Upper lobe of left lung (tissue), 6 donors: ENCODE results near the gene COL27A1. TPM values are rescaled to one million over a fixed set of nuclear protein-coding genes. Genes with fewer than 3 reads are reported as not detected.

Source experiments
- ATAC-seq, 2 donors: fragments of 200-7000 bp; cut with Tn5 transposase; one replicate each; pipeline ENCODE4 v1.9.1; 2022; ENCODE audit warnings: mild to moderate bottlenecking in 2 of 2, moderate library complexity in 2 of 2; ENCODE audit not compliant: low FRiP score in 2 of 2
- DNase-seq, 2 donors: peaks; one replicate each; pipeline ENCODE4 v3.0.0-alpha.2; 2019 to 2020
- H3K27ac ChIP-seq, 4 donors: fragments of 200-600 bp; sonication (generic); one replicate each; pipeline ENCODE4 v1.5.1; 2016 to 2019
- H3K27me3 ChIP-seq, 4 donors: fragments of 200-600 bp; sonication (generic); one replicate each; pipeline ENCODE4 v1.5.1; 2017 to 2019
- H3K36me3 ChIP-seq, 4 donors: fragments of 200-600 bp; sonication (generic); one replicate each; pipeline ENCODE4 v1.5.1; 2016 to 2019
- H3K4me1 ChIP-seq, 4 donors: fragments of 200-600 bp; sonication (generic); one replicate each; pipeline ENCODE4 v1.5.1; 2018 to 2019
- H3K4me3 ChIP-seq, 4 donors: fragments of 200-600 bp; sonication (generic); one replicate each; pipeline ENCODE4 v1.5.1; 2017 to 2019; ENCODE audit warnings: mild to moderate bottlenecking in 2 of 4, moderate library complexity in 1 of 4
- H3K9me3 ChIP-seq, 4 donors: fragments of 200-600 bp; sonication (generic); one replicate each; pipeline ENCODE4 v1.5.1; 2018 to 2019
- CTCF ChIP-seq, 6 experiments: fragments of 450-650 bp in 4 of 6; fragments of 200-600 bp in 2 of 6; sonication (generic) in 2 of 6; IDR thresholded peaks; one replicate each; pipeline ENCODE4 v1.5.1; 2016 to 2019; ENCODE audit warnings: antibody characterized with exemption in 6 of 6
- EP300 ChIP-seq, 4 donors: sonication (generic); formaldehyde crosslinking; IDR thresholded peaks; one replicate each; pipeline ENCODE4 v1.5.1; 2017; ENCODE audit warnings: antibody characterized with exemption in 4 of 4, control low read depth in 2 of 4
- POLR2A ChIP-seq, 4 donors: fragments of 450-650 bp; IDR thresholded peaks; one replicate each; pipeline ENCODE4 v1.5.1; 2016 to 2017; ENCODE audit warnings: antibody characterized with exemption in 4 of 4, mild to moderate bottlenecking in 2 of 4
- POLR2AphosphoS5 ChIP-seq, 2 donors: sonication (generic); formaldehyde crosslinking; IDR thresholded peaks; one replicate each; pipeline ENCODE4 v1.5.1; 2017; ENCODE audit warnings: antibody characterized with exemption in 2 of 2
- WGBS, 2 donors: methylation state at CpG; one replicate each; pipeline ENCODE4 v1.1.5; 2017 to 2018; 5-methylcytosine and 5-hydroxymethylcytosine counted together
- total RNA-seq, 6 donors: library from RNA; depleted of rRNA in 4 of 6; stranded (reverse); fragments of >200 nt in 4 of 6; gene quantifications; one replicate each; pipeline versions ENCODE4 v1.1.0 to v1.2.1, GENCODE V29; 2016 to 2021
- donor health status: DM: no; HTN: no; CAD: no; lungs with moderate emphysema.
- donor health status: DM: no; HTN: yes; CAD: no; lungs with severe emphysema.

Gene COL27A1
- total RNA-seq, 6 donors from 2014 or later, result 4.0 to 55.5 (median 9.2) TPM

DNA sequence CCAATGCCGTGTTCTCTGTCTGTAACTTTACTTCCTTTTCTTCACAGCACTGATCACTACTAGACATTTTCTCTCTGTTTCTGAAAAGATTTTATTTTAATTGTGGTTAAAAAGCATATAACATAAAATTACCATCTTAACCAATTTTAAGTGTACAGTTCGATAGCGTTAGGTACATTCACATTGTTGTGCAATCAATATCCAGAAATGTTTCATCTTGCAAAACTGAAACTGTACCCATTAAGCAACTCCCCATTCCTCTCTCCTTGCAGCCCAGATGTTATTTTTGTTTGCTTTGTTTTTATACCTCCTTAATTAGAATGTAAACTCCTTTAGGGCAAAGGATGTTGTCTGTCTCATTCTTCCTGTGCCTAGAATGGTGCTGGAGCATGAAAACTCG lies 47.5 kb downstream of the COL27A1 start:
- no peak for TF ChIP-seq EP300 (IDR thresholded peaks at IDR 0.05)
- Histone ChIP-seq H3K27me3 (no peaks in the 10 kb centered on the region), H3K4me3 (no peak overlapping the region), H3K36me3 (no peaks in the 10 kb centered on the region), H3K4me1 (peaks cover 0 to 14% (median 2%) of the 10 kb centered on the region in 4 donors), H3K27ac (no peak overlapping the region), H3K9me3 (no peaks in the 10 kb centered on the region)
- WGBS, 2 donors, result 49 to 51% methylated on average over 4 of the region's 4 CpGs
- DNase-seq (no peak), ATAC-seq (no peak)

DNA sequence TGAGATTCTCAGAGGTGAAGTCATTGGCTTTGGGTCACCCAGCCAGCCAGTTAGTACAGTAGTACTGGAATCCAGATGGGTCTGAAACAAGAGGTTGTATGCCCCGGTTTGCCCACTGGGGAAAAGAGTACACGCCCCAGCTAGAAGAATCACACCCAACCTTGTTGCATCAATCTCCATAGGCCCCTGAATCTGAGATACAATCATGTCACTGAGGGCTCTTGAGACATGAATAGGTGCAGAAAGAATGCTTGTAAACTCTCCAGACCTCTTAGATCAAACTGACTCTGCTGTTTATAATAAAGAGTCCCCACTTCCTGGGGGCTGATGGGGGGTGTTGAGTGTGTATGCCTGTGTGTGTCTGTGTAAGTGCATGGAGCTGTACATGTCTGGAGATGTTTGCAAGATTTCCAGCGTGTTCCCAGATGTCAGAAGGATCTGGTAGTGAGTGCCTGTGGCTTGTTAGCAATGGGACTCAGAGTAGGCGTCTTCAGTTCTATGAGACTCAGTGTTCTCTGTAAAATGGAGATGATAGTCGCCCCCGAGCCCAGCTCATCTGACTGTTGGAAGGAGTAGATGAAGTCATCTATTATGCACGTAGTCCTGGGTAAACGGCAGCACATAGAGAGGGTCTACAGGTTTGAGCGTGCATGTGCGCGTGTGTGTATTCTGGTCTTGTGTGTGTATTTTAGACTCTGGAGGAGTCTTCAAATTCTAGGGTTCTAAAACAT lies 48.2 kb downstream of the COL27A1 start:
- H3K27ac ChIP-seq, result no peak overlapping the region
- H3K4me3 ChIP-seq, result no peak overlapping the region
- no peaks in the 10 kb centered on the region for H3K27me3 ChIP-seq
- WGBS, 2 donors, result 84 to 86% methylated on average over 9 to 11 of the region's 11 CpGs
- no peaks in the 10 kb centered on the region for H3K36me3 ChIP-seq
- no peak for ATAC-seq
- H3K9me3 ChIP-seq, result no peaks in the 10 kb centered on the region
- TF ChIP-seq POLR2A (IDR thresholded peaks at IDR 0.05) (no peak), POLR2AphosphoS5 (IDR thresholded peaks at IDR 0.05) (no peak), EP300 (IDR thresholded peaks at IDR 0.05) (no peak), CTCF (IDR thresholded peaks at IDR 0.05) (no peak)
- no peak for DNase-seq
- H3K4me1 ChIP-seq, result peaks cover 0 to 14% (median 2%) of the 10 kb centered on the region in 4 donors

- no peaks in the 10 kb centered on the region for H3K9me3 ChIP-seq
- no peaks in the 10 kb centered on the region for H3K27me3 ChIP-seq
- no peak for TF ChIP-seq POLR2A (IDR thresholded peaks at IDR 0.05)
- TF ChIP-seq POLR2AphosphoS5 (IDR thresholded peaks at IDR 0.05), result no peak
- no peak for TF ChIP-seq EP300 (IDR thresholded peaks at IDR 0.05)
- no peak for TF ChIP-seq CTCF (IDR thresholded peaks at IDR 0.05)
- WGBS, 2 donors, result 83 to 90% methylated on average over 4 of the region's 4 CpGs
- peaks cover 0 to 14% (median 2%) of the 10 kb centered on the region in 4 donors for H3K4me1 ChIP-seq
- no peak for DNase-seq
- H3K4me3 ChIP-seq, result no peak overlapping the region
- H3K36me3 ChIP-seq, result no peaks in the 10 kb centered on the region
- ATAC-seq, result no peak
- H3K27ac ChIP-seq, result no peak overlapping the region
These were observed 48.9 kb downstream of the COL27A1 start for GRCh38 chr9:114204265-114204664.

GRCh38 chr9:114205171-114206015 lies 50.1 kb downstream of the COL27A1 start:
- ATAC-seq (no peak), DNase-seq (no peak)
- Histone ChIP-seq H3K36me3 (no peaks in the 10 kb centered on the region), H3K9me3 (no peaks in the 10 kb centered on the region), H3K4me3 (no peak overlapping the region), H3K4me1 (peaks cover 0 to 14% (median 2%) of the 10 kb centered on the region in 4 donors), H3K27me3 (no peaks in the 10 kb centered on the region), H3K27ac (no peak overlapping the region)
- 81 to 83% methylated on average over 5 to 10 of the region's 10 CpGs for WGBS, 2 donors
- TF ChIP-seq POLR2AphosphoS5 (IDR thresholded peaks at IDR 0.05) (no peak), POLR2A (IDR thresholded peaks at IDR 0.05) (no peak), EP300 (IDR thresholded peaks at IDR 0.05) (no peak), CTCF (IDR thresholded peaks at IDR 0.05) (no peak)

- Histone ChIP-seq H3K27ac (no peak overlapping the region), H3K27me3 (no peaks in the 10 kb centered on the region), H3K4me1 (peaks cover 0 to 14% (median 2%) of the 10 kb centered on the region in 4 donors), H3K9me3 (no peaks in the 10 kb centered on the region), H3K36me3 (no peaks in the 10 kb centered on the region), H3K4me3 (no peak overlapping the region)
- TF ChIP-seq EP300 (IDR thresholded peaks at IDR 0.05), result no peak
- no peak for TF ChIP-seq POLR2AphosphoS5 (IDR thresholded peaks at IDR 0.05)
- no peak for TF ChIP-seq POLR2A (IDR thresholded peaks at IDR 0.05)
- TF ChIP-seq CTCF (IDR thresholded peaks at IDR 0.05), result no peak
- ATAC-seq (no peak), DNase-seq (no peak)
- 85 to 100% methylated on average over 1 to 5 of the region's 5 CpGs for WGBS, 2 donors
These were observed 51.0 kb downstream of the COL27A1 start for GRCh38 chr9:114206221-114206789.
